22Rv1 (cell line): Measurements from ENCODE around the gene SRP54.

ENCODE experiments used
- H3K27ac ChIP-seq: fragments of 450-650 bp; 2 replicates; pipeline ENCODE4 v1.5.1; 2017
- CTCF ChIP-seq: fragments of 450-650 bp; IDR thresholded peaks from 2 replicates; pipeline ENCODE4 v1.5.1; 2017; ENCODE audit warnings: mild to moderate bottlenecking
- ZFX ChIP-seq: fragments of 450-650 bp; IDR thresholded peaks from 2 replicates; pipeline ENCODE4 v1.6.1; 2017; ENCODE audit warnings: antibody characterized with exemption, borderline replicate concordance

SRP54 gene

GRCh38 chr14:34966413-34966812 lies 16.4 kb upstream of the SRP54 start:
- TF ChIP-seq CTCF (no peak), ZFX (no peak)
- no peak overlapping the region for H3K27ac ChIP-seq

GRCh38 chr14:34970665-34971064 lies 12.1 kb upstream of the SRP54 start:
- TF ChIP-seq ZFX = no peak
- no peak for TF ChIP-seq CTCF
- no peak overlapping the region for H3K27ac ChIP-seq

GRCh38 chr14:34971381-34971780 lies 11.4 kb upstream of the SRP54 start:
- TF ChIP-seq CTCF (no peak), ZFX (no peak)
- no peak overlapping the region for H3K27ac ChIP-seq

- TF ChIP-seq ZFX (no peak), CTCF (no peak)
- H3K27ac ChIP-seq = no peak overlapping the region
Measured at GRCh38 chr14:34971801-34972200, 11.0 kb upstream of the SRP54 start.

GRCh38 chr14:34978444-34978843 lies 4.3 kb upstream of the SRP54 start:
- H3K27ac ChIP-seq = no peak overlapping the region
- TF ChIP-seq CTCF (no peak), ZFX (no peak)

- H3K27ac ChIP-seq = peak overlapping the region; percentile 97
- TF ChIP-seq ZFX = no peak
Measured at GRCh38 chr14:34980337-34980900, 2.4 kb upstream of the SRP54 start.

GRCh38 chr14:34981743-34982420 lies 910 bp upstream of the SRP54 start:
- peak overlapping the region; percentile 97 for H3K27ac ChIP-seq
- TF ChIP-seq CTCF (peak; percentile 28; the same call in 1 of the 2 replicates), ZFX (no peak)

- TF ChIP-seq CTCF (no peak), ZFX (no peak)
- peak overlapping the region; percentile 97 for H3K27ac ChIP-seq
Measured at GRCh38 chr14:34983148-34983760, 462 bp downstream of the SRP54 start.
